ENCODE measurements around the gene MAP2K4.

Gene MAP2K4

DNA sequence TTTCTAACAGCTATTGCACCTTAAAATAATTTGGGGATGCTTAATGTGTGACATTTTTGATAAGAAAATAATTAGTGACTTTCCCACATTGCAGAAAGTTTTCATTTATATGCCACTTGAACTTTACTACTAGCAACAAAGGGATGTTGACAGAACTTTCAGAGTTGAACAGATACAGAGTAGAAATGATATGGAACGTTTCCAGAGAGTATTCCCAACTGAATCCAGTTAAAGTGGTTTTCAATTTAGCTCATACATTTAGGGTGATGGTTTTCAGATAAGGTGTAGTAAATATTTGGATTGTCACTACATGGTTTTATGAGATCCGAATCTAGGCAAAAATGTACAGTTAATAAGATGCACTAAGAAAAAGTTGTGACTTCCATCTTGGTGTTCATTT, 17.3 kb downstream of the MAP2K4 start:
- DNase-seq (ENCODE audit: low read depth in 2 of 2), result no peak

DNA sequence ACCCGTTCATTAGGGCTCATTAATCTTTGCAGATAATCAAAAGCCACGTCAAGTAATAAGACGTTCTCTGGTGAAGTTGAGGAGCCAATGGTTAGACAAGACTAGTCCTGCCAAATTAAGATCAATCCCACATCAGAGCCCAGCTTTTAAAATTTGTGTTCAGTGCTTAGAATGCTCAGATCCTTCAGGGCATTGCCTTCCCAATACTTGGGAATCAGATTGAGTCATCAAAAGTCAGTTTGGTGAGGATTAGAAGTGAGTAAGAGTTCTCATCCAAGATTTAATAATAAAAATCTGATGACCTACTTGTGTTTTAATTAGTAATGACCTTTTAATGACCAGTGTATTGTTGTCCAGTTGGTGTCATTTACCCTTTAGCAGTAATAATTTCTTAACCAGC, 19.8 kb downstream of the MAP2K4 start:
- DNase-seq (ENCODE audit: low read depth in 2 of 2), result no peak

- DNase-seq (ENCODE audit: low read depth in 2 of 2), result peak; percentile 33 to 36
These were observed 20.6 kb downstream of the MAP2K4 start for GRCh38 chr17:12041312-12041711.

DNA sequence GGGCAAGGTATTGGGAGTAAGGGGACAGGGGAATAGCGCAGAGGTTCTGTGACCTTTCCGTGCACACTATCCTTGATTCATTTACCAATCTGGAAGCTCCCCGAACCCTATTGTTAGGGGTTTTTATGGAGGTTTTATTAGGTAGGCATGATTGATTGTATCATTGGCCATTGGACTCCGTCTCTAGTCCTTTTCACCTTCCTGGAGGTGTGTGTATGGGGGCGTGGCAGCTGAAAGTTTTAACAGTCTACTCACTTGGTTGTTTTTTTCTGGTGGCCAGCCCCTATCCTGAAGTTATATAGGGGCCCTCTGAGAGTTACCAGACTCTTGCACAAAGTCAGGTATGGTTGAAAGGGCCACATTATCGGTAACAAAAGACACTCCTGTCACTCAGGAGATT, 23.0 kb downstream of the MAP2K4 start:
- DNase-seq (ENCODE audit: low read depth in 2 of 2), result no peak

- no peak for DNase-seq (ENCODE audit: low read depth in 2 of 2)
These were observed 26.1 kb downstream of the MAP2K4 start for GRCh38 chr17:12046786-12047185.

DNA sequence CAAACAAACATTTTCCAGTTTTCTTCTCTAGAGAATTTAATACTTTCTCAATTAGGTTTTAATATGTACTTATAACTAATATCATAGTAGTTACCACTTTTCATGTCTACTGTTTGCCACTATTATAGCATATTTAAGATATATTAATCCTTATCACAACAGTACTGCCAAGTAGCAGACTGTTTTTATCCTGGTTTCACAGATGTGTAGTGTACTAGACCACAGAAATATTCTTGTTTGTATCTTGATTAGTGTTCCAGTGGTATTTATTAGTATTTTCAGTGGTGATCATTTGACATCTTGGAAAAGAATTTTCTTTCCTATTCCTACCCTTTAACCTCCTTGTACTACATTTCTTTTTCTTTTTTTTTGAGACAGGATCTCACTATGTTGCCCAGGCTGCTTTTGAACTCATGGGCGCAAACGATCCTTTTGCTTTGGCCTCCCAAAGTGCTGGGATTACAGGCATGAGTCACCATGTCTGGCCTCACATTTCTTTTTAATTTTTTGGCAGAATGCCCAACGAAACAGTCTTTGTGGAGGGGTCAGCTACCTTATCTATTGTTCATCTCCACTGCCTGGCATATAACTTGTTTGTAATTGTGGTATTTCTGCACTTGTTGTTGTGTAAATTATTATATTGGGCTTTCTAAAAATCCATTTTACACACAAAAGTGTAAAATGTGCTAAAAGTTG, 27.2 kb downstream of the MAP2K4 start:
- DNase-seq (ENCODE audit: low read depth in 2 of 2), result no peak

DNA sequence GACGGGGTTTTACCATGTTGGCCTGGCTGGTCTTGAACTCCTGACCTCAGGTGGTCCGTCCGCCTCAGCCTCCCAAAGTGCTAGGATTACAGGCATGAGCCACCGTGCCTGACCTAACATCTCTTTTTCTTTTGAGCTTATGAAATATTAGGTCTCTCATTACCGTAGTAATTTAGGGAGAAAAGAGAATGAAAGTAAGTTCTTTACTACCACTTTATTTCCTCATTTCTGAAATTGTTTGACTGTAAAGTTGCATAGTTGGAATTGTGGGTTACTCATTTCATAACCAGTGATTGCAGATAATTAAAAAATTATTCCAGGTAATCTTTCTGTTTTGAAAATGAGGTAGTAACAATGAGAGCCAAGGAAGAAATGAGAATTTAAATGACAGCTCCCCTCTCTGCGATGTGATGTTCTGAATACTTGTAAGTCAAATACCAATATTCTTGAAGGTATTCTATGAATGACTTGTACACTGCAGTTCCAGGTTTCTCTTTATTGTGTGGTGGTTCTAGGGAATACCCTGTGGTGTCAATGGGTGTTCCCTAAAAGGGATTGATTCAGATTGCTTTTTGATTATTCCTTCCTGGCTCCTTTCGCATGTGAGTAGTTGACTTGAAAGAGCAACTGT, 28.3 kb downstream of the MAP2K4 start:
- DNase-seq (ENCODE audit: low read depth in 2 of 2), result no peak

DNA sequence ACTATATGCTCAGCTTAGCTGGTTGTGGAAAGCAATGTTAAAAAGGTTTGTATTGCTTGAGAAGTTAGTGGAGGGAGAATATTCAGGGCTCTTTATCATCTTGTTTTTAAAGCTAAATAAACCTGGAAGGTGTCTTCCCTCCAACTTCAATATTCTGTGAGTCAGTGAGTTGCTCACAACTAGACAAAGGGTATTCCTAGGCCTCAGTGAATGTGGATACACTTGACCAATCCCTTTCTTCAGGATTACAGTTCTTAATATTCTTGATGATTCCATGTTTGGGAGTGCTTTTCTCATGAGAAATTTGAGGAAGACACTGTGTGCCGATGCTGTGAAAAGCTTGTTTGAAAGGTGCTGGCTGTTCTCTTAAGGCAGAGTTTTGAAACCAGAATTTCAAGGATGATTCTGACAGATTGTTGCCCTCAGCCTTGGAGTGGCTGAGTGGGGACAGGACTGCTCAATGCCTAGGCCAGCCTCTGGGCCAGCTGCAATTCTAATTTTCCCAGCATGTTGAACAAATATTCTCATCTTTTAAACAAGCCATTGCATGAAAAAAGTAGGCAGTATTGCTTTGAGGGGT, 30.1 kb downstream of the MAP2K4 start:
- no peak for DNase-seq (ENCODE audit: low read depth in 2 of 2)

GRCh38 chr17:12053552-12053951, 32.9 kb downstream of the MAP2K4 start:
- no peak for DNase-seq (ENCODE audit: low read depth in 2 of 2)

DNA sequence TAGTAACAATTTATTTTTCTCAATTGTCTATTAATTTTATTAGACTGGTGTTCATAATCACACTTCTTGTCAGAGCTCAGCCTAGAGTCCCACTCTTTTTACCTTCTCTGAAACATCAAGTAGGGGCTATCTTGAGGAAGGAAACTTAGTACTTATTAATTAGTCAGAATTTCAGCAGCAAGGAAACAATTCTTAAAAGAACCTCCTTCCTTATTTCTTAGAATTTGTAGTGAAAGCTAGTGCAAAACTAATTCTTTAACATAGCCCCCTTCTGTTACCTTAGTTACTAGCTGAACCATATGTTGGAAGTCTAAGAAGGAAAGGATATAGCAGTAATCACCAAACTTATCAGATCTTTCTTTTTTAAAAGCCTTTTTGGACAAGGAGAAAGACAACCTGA, 35.2 kb downstream of the MAP2K4 start:
- no peak for DNase-seq (ENCODE audit: low read depth in 2 of 2)

- no peak for DNase-seq (ENCODE audit: low read depth in 2 of 2)
These were observed 36.8 kb downstream of the MAP2K4 start for GRCh38 chr17:12057520-12057919.

DNA sequence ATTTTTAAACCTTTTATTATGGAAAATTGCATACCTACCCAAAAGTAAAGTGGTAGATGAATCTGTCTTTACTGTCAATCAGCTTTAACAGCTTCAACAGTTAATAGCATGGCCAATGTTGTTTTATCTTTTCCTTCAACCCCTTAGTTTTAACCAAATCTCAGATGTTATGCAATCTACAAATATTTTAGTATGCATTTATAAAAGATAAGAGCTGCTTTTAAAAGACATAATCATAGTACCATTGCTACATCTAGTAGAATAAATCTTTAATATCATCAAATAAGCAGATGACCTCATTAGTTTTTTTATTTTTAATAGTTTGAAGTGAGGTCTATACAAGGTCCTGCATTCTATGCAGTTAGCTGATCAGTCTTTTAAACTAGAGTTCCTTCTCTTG, 37.9 kb downstream of the MAP2K4 start:
- no peak for DNase-seq (ENCODE audit: low read depth in 2 of 2)

- DNase-seq (ENCODE audit: low read depth in 2 of 2), result no peak
These were observed 41.6 kb downstream of the MAP2K4 start for GRCh38 chr17:12062249-12062648.

- DNase-seq (ENCODE audit: low read depth in 2 of 2), result no peak
These were observed 43.7 kb downstream of the MAP2K4 start for GRCh38 chr17:12064395-12064794.

DNA sequence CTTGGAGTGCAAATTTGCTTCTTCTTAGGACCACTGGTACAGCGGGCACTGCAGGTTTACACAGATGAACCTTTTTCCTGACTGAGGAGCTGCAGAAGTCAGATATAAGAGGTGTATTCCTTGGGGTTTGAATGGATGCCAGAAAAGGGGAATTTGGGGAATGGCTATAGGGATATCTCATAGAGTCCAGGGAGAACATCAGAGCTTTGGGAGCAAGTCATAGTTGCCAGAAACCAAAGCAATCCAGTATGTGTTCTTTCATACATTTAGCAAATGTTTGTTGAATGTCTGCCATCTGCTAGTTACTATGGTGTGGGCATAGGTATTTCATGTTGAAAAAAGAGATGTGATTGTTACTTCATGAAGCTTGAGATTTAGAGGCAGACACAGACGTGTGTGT, 46.8 kb downstream of the MAP2K4 start:
- DNase-seq (ENCODE audit: low read depth in 2 of 2), result no peak

GRCh38 chr17:12068946-12069345, 48.3 kb downstream of the MAP2K4 start:
- no peak for DNase-seq (ENCODE audit: low read depth in 2 of 2)

DNA sequence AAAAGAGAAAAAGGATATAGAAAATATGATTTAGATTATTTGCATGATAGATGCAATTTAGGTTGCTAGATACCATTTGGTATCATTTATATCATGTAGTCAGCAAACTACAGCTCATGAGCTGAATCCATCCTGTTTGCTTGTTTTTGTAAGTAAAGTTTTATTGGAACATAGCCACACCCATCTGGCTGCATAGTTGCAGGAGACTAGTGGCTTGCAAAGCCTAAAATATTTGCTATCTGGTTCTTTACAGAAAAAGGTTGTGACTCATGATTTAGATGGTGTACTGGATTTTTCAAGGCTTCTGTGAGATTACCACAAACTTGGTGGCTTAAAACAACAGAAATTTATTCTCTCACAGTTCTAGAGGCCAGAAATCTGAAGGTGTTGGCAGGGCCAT, 49.9 kb downstream of the MAP2K4 start:
- peak; percentile 30 to 34 for DNase-seq (ENCODE audit: low read depth in 2 of 2)

DNA sequence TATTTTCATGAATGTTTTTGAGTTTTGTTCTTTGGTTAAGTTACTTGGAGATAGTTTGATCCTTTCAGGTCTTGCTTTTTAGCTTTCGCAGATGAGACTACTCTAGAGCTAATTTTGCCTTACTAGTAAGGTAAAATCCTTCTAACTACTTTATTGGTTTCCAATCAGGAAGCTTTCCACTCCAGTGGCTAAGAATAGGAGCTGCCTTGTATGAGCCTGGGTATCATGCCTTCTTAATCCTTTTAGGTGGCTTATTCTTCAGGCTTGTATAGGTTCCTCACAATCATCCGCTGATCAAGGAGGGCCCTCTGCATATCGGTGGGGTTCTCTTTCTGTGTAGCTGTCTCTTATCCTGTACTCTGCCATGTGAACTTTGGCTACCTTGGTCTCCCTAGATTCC, 53.7 kb downstream of the MAP2K4 start:
- DNase-seq (ENCODE audit: low read depth in 2 of 2), result no peak

DNA sequence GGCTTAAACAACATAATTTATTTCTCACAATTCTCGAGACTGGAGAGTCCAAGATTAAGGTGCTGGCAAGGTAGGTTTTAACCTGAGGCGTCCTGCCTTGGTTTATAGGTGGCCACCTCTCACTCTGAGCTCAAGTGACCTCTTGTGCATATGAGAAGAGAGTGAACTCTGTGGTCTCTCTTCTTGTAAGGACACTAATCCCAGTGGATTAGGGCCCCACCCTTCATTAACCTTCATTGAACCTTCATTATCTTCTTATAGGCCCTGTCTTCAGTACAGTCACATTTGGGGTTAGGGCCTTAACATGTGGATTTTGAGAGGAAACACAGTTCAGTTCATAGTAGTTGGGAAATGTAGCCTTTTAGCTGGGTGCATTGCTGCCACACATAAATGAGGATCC, 57.1 kb downstream of the MAP2K4 start:
- DNase-seq (ENCODE audit: low read depth in 2 of 2), result no peak

- peak; percentile 39 to 46 for DNase-seq (ENCODE audit: low read depth in 2 of 2)
These were observed 58.1 kb downstream of the MAP2K4 start for GRCh38 chr17:12078791-12079190.

DNA sequence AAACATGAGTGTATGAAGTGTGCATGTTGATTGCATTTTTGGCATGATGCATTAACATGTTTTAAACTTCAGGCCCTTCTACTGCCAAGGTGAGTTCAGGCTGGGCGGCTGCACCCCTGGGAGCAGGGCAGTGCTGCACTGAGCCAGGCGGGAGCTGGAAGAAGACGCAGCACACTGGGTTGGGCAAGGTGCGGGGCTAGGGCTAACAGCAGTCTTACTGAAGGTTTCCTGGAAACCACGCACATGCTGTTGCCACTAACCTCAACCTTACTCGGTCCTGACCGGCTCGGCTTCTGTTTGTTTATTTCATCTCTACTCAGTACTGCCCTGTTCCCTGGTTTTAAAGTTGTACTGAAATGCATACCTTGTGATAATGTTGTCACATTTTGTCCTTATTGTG, 61.0 kb downstream of the MAP2K4 start:
- DNase-seq (ENCODE audit: low read depth in 2 of 2), result no peak

DNA sequence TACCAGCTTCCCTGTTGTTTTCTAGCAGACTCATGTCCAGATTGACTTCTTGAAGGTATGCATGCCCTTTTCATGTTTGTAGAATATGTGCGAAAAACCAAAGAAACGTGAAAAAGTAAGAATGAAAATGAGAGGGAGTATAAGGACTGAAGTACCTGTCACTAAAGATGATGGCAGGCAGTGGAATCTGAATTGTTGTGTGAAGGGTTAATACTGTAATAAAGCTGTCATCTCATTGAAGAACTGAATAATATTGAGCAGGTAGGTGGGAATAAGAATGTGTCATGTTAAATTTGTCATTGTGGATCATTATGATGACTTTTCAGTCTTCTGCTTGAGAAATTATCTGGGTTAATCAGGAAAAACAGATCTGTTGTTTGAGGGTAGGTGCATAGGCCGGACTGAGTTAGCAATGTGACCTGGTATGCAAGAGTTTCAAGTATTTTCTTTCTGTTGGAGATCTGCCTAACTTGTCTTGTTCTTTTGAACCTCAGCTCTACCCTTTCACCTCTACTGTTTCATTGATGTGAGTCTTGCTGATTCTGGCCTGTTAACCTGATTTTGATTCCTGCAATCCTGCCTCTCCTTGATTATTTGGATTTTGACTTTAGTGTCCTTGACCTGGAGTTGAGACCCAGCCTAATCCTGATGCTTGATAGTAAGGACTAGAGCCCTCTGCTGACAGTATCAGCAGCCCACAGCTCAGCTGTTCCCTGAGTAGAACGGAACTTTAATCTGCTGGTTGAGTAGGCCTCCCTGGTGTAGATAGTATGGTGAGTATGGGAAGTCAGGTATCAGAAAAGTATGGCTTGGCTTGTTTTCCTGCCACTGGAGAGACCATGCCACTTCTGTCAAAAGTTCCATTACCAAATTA, 64.6 kb downstream of the MAP2K4 start:
- no peak for DNase-seq (ENCODE audit: low read depth in 2 of 2)

All from fibroblast of skin of left biceps (primary cell).